DOHH2 (cell line): ENCODE data around the gene RXFP4.

Experiments used
- EZH2phosphoT487 ChIP-seq: fragments of 200-600 bp; sonication (generic); IDR thresholded peaks from 2 replicates; pipeline ENCODE4 v1.6.1; 2017; ENCODE audit warnings: borderline replicate concordance, mild to moderate bottlenecking, antibody characterized with exemption, low read length, moderate library complexity, mixed read lengths
- TF ChIP-seq, protein P1 (sequence below): fragments of 200-600 bp; sonication (generic); IDR thresholded peaks from one replicate; pipeline ENCODE4 v1.5.1; 2014; ENCODE audit warnings: antibody characterized with exemption, mild to moderate bottlenecking, low read depth, low read length; ENCODE audit not compliant: poor library complexity, severe bottlenecking

DNA sequence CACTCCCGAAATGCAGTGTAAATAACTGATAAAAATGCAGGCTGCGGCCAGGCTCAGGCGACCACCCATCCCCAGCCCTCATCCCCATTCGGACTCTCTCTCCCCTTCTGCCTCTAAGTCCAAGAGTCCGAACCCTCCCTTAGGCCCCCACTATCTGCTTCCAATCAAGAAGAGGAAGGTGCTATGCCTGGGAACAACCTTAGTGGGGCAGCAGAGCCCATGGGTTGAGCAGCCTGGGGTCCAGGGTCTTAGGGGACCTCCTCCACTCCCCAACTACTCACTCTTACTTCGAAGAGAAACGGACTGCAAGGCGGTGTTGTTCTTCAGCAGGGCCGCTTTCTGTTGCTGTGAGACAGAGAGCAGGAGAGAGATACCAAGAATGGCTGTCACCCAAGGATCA is 24.7 kb downstream of the RXFP4 start:
- TF ChIP-seq, protein P1, sequence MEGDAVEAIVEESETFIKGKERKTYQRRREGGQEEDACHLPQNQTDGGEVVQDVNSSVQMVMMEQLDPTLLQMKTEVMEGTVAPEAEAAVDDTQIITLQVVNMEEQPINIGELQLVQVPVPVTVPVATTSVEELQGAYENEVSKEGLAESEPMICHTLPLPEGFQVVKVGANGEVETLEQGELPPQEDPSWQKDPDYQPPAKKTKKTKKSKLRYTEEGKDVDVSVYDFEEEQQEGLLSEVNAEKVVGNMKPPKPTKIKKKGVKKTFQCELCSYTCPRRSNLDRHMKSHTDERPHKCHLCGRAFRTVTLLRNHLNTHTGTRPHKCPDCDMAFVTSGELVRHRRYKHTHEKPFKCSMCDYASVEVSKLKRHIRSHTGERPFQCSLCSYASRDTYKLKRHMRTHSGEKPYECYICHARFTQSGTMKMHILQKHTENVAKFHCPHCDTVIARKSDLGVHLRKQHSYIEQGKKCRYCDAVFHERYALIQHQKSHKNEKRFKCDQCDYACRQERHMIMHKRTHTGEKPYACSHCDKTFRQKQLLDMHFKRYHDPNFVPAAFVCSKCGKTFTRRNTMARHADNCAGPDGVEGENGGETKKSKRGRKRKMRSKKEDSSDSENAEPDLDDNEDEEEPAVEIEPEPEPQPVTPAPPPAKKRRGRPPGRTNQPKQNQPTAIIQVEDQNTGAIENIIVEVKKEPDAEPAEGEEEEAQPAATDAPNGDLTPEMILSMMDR, result peak; percentile 45
- TF ChIP-seq EZH2phosphoT487, result no peak
